Thymus (tissue), 11 donors: ENCODE data around the gene PRDM16. TPM values are rescaled to one million over a fixed set of nuclear protein-coding genes. Genes with fewer than 3 reads are reported as not detected.

Experiments used
- DNase-seq, 9 donors: peaks; one replicate each; pipeline ENCODE4 v3.0.0-alpha.2; 2013; ENCODE audit warnings: low spot score in 9 of 9, low read depth in 6 of 9, missing footprints in 1 of 9
- H3K27ac ChIP-seq, 2 donors: one replicate each; pipeline ENCODE4 v1.5.1; 2013; ENCODE audit warnings: control low read depth in 1 of 2, low read depth in 1 of 2, low read length in 1 of 2, mild to moderate bottlenecking in 1 of 2, moderate library complexity in 1 of 2
- H3K27me3 ChIP-seq, 2 donors: one replicate each; pipeline ENCODE4 v1.5.1; 2013; ENCODE audit warnings: low read length in 1 of 2; ENCODE audit not compliant: control insufficient read depth in 2 of 2, insufficient read depth in 1 of 2
- H3K36me3 ChIP-seq, 2 donors: one replicate each; pipeline ENCODE4 v1.5.1; 2013; ENCODE audit warnings: low read length in 1 of 2, mild to moderate bottlenecking in 1 of 2, moderate library complexity in 1 of 2; ENCODE audit not compliant: control insufficient read depth in 2 of 2, insufficient read depth in 2 of 2
- H3K4me1 ChIP-seq, 2 donors: one replicate each; pipeline ENCODE4 v1.5.1; 2013; ENCODE audit warnings: low read length in 2 of 2; ENCODE audit not compliant: control insufficient read depth in 2 of 2, insufficient read depth in 2 of 2
- H3K4me3 ChIP-seq, 2 donors: one replicate each; pipeline ENCODE4 v1.5.1; 2013; ENCODE audit warnings: low read length in 2 of 2, control low read depth in 1 of 2, mild to moderate bottlenecking in 1 of 2
- H3K9me3 ChIP-seq, 2 donors: one replicate each; pipeline ENCODE4 v1.5.1; 2013; ENCODE audit warnings: low read length in 1 of 2, mild to moderate bottlenecking in 1 of 2; ENCODE audit not compliant: control insufficient read depth in 2 of 2, insufficient read depth in 1 of 2
- WGBS: extraction: QIAGEN DNeasy Blood & Tissue Kit; methylation state at CpG from one replicate; pipeline ENCODE4 v1.1.7; 2013; 5-methylcytosine and 5-hydroxymethylcytosine counted together
- polyA plus RNA-seq: library from polyadenylated mRNA; stranded (reverse); fragments of 200-250 nt; gene quantifications from one replicate; pipeline ENCODE4 v1.2.3, GENCODE V29; 2013
- total RNA-seq: library from RNA; stranded (reverse); fragments of 120-200 nt; gene quantifications from one replicate; pipeline ENCODE4 v1.2.4, GENCODE V29; 2013
- donor health status: healthy.

The PRDM16 gene
- total and polyA plus RNA-seq, 2 donors, result 0.09 to 0.55 TPM

DNA sequence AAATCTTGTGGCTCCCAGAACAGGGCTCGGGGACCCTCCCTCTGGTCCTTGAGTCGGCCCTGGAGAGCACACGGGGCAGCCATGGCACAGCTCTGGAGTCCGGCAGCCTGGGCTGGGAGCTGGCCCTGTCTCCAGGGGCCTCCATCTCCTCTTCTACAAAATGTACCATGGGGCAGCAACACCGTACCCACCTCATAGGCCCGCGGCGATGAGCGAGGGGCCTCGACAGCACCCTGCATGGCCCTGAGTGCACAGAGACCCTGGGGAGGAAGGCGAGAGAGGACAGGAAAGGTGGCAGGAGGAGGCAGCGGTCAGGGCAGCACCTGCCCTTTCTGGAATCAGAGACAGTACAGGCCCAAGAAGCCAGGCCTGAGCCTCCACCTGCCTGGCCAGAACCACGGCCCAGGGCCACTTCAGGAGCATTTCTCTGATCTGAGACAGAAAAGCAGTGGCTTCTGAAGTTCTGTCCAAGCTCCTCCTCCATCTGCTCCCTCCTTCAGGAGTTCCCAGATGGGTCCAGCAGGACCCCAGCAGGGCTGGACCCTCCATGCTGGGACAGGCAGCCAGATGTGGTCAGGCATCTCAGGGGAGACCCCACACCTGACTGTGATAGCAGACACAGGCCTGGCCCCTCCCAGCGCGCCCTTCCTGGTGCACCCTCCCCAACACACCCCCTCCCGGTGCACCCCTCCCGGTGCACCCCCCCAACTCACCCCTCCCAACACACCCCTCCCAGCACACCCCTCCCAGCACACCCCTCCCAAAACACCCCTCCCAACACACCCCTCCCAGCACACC lies 309.6 kb downstream of the PRDM16 start:
- no peaks in the 10 kb centered on the region for H3K36me3 ChIP-seq
- 95% methylated on average over 17 of the region's 17 CpGs for WGBS
- H3K4me3 ChIP-seq, result no peak overlapping the region
- H3K27me3 ChIP-seq, result peaks cover 0 to 2% of the 10 kb centered on the region in 2 donors
- peaks cover 0 to 4% of the 10 kb centered on the region in 2 donors for H3K9me3 ChIP-seq
- no peak overlapping the region for H3K27ac ChIP-seq
- no peaks in the 10 kb centered on the region for H3K4me1 ChIP-seq
- no peak for DNase-seq

DNA sequence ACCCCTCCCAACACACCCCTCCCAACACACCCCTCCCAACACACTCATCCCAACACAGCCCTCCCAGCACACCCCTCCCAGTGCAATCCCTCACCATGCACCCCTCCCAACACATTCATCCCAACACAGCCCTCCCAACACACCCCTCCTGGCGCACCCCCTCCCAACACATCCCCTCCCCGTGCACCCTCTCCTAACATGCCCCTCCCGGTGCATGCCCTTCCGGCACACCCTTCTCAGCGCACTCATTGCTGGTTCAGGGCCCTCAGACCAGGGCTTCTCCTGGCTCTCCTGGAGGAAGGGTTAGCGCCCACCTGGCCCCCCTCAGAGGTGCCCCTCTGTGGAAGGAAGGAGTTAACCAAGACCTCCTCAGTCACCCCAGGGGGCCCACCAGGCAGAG lies 310.9 kb downstream of the PRDM16 start:
- 83% methylated on average over 6 of the region's 6 CpGs for WGBS
- no peak for DNase-seq
- H3K27me3 ChIP-seq, result peaks cover 0 to 2% of the 10 kb centered on the region in 2 donors
- H3K27ac ChIP-seq, result no peak overlapping the region
- peaks cover 0 to 4% of the 10 kb centered on the region in 2 donors for H3K9me3 ChIP-seq
- no peak overlapping the region for H3K4me3 ChIP-seq
- H3K4me1 ChIP-seq, result no peaks in the 10 kb centered on the region
- H3K36me3 ChIP-seq, result no peaks in the 10 kb centered on the region

DNA sequence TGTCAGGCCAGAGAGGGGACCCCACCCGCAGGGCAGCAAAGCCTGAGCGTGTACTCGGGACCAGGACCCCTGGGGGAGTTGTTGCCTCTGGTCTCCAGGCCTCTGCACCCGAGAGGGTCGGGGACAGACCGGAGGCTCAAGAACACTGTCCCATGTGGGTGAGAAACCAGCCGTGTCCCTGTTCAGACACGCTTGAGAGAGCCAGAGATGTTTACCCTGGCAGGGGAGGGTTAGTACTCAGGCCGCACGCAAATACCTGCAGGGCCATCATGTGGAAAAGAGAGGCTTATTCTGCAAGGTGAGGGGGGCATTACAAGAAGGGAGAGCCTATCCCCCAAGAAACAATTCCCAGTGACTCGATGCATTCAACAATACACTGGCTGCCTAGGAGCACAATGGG lies 311.5 kb downstream of the PRDM16 start:
- 94% methylated on average over 11 of the region's 11 CpGs for WGBS
- peaks cover 0 to under 1% of the 10 kb centered on the region in 2 donors for H3K27me3 ChIP-seq

DNA sequence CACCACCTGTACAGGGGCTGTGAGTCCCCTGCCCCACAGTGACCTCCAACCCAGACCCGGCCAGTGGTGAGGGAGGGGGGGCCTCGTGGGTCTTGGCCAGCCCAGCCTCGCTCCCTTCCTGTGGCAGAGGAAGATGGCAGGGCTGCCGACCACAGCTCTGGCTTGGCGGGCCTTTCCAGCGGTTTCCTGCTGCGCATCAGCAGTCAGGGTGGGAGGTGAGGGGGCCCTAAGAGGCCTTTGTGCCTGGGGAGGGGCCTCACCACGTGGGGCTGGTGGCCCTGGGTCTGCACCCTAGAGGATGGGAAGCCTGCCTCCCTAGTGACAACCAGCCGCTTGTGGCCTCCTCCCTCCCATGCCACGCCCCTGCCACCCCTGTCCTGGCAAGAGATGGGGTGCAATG lies 312.9 kb downstream of the PRDM16 start:
- no peak for DNase-seq
- Histone ChIP-seq H3K36me3 (no peaks in the 10 kb centered on the region), H3K4me3 (no peak overlapping the region), H3K9me3 (no peaks in the 10 kb centered on the region), H3K27me3 (no peaks in the 10 kb centered on the region), H3K27ac (no peak overlapping the region), H3K4me1 (no peaks in the 10 kb centered on the region)
- WGBS, result 24% methylated on average over 10 of the region's 10 CpGs

More for the DNA sequence above, 311.5 kb downstream of the PRDM16 start:
- Histone ChIP-seq H3K27ac (no peak overlapping the region), H3K36me3 (no peaks in the 10 kb centered on the region), H3K4me3 (no peak overlapping the region), H3K9me3 (no peaks in the 10 kb centered on the region), H3K4me1 (no peaks in the 10 kb centered on the region)
- DNase-seq, result no peak

DNA sequence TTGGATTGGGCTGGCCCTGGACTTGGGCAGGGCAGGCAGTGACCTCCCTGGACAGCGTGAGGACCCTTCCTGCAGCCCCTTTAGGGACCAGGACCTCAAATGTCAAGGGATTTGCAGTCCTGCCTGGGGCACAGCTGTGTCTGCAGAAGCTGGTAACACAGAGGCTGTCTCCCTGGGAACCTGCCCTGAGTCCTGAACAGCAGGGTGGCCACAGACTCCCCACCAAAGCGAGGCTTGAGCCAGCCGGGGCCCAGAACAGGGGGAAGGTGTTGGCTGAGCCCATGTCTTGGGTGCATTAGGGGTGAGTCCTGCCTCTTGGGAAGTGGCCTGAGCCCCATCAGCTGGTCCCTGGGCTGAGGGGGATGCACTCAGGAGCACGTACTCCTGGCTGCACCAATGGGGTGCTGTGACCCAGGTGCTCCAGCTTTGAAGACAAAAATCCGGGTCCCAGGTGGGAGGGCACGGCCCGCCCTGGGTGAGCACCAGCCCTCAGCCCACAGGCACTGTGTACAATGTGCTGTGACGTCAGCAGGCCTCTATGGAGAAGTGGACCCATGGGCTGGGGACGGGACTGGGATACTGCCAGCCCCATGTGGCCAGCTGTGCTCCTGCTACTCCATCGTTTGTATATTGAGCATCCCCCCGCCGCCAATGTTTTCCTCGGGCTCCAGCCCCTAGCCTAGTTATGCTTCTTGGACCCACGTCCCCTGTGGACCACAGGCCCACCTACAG lies 313.5 kb downstream of the PRDM16 start:
- peaks cover 0 to 2% of the 10 kb centered on the region in 2 donors for H3K27me3 ChIP-seq
- H3K27ac ChIP-seq, result no peak overlapping the region
- DNase-seq, result no peak
- no peaks in the 10 kb centered on the region for H3K4me1 ChIP-seq
- no peaks in the 10 kb centered on the region for H3K36me3 ChIP-seq
- WGBS, result 94% methylated on average over 14 of the region's 14 CpGs
- H3K4me3 ChIP-seq, result no peak overlapping the region
- no peaks in the 10 kb centered on the region for H3K9me3 ChIP-seq

DNA sequence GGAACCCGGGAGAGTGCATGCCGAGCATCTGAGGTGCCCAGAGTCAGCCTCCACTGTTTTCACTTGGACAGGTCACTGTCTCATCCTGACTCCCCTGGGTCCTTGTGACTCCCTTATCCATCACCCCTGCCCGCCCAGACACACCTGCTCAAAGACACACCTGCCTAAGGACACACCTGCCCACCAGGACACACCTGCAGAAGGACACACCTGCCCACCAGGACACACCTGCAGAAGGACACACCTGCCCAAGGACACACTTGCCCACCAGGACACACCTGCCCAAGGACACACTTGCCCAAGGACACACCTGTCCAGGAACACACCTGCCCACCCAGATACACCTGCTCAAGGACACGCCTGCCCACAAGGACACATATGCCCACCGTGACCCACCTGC lies 314.7 kb downstream of the PRDM16 start:
- DNase-seq, result no peak
- Histone ChIP-seq H3K4me3 (no peak overlapping the region), H3K27me3 (peaks cover 0 to 6% of the 10 kb centered on the region in 2 donors), H3K36me3 (no peaks in the 10 kb centered on the region), H3K9me3 (no peaks in the 10 kb centered on the region), H3K4me1 (no peaks in the 10 kb centered on the region), H3K27ac (no peak overlapping the region)
- 94% methylated on average over 5 of the region's 5 CpGs for WGBS

DNA sequence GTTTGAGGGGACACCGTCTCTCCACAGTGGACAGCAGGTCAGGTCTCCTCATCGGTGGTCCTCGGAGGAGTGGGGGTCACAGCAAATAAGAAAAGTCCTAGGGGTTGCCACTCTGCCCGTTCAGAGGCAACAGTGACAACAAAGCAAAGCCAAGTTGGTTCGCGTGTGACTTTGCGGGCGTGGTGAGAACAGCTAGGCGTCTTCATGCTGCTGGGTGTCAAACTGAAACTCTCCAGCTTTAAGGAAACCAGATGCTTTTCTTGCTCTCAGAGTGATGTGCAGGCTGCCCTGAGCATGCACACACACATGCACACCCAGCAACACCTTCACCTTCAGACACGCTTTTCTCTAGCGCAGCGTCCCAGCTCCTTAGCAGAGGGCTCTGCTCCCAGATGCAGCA lies 315.4 kb downstream of the PRDM16 start:
- H3K4me3 ChIP-seq, result no peak overlapping the region
- 88% methylated on average over 12 of the region's 12 CpGs for WGBS

DNA sequence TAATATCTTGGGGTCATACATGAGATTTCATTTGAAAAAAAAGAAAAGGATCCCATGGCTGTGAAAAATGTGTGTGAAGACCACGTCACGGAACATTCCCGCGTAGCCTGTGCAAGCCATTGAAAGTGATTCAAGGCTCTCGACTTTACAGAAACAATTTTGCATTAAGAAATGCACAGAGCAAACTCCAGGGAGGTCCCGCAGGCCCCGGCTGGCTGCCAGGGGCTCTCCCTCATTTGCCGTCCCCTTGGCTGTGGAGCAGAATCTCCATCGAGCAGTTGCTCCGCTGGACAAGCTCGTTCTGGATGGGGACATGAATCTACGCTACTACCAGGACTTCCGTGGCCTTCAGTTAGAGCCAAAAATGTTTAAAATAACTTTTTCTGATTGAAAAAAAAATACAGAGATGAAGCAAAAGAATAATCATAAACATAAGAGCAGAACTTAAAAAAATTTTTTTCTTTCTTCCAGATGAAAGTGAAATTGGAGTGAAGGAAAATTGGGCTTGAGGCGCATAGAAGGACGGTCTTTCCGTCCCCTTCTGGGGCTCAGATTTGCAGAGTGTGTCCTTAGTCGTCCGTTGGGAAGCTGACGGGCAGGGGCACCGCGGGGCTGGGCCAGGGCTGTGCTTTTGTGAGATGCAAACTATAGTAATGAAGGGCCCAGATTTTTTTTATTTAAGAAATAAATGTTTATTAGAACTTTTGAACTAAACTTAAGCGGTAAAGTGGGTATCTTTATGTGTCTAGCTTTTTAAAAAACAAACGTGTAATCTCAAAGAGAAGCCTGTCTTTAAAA lies 317.4 kb downstream of the PRDM16 start:
- no peaks in the 10 kb centered on the region for H3K36me3 ChIP-seq
- H3K4me3 ChIP-seq, result no peak overlapping the region
- H3K9me3 ChIP-seq, result no peaks in the 10 kb centered on the region
- peaks cover 0 to 22% of the 10 kb centered on the region in 2 donors for H3K27me3 ChIP-seq
- no peak overlapping the region for H3K27ac ChIP-seq
- WGBS, result 93% methylated on average over 23 of the region's 23 CpGs
- no peak for DNase-seq
- H3K4me1 ChIP-seq, result no peaks in the 10 kb centered on the region

More for the DNA sequence above, 315.4 kb downstream of the PRDM16 start:
- no peaks in the 10 kb centered on the region for H3K4me1 ChIP-seq
- H3K27ac ChIP-seq, result no peak overlapping the region
- DNase-seq, result no peak
- no peaks in the 10 kb centered on the region for H3K9me3 ChIP-seq
- peaks cover 0 to 10% of the 10 kb centered on the region in 2 donors for H3K27me3 ChIP-seq
- H3K36me3 ChIP-seq, result no peaks in the 10 kb centered on the region

DNA sequence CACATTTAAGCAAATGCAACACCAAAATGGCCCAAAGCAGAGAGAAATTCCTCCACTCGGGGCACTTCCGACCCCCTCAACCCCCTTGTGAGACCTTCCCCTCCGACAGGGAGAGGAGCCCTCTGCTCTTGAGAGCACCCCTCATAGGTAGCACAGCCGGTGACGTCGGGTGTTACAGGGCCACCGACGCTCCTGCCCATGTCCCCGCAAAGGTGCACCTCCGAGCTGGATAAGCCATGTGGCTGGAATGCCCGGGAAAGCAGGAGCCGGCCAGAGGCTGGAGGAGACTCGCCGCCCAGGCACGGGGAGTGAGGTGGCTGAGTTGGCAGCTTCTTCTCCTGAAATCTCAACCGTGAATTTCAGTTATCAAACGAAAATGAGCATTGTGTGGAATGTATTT lies 318.4 kb downstream of the PRDM16 start:
- Histone ChIP-seq H3K27me3 (peaks cover 9 to 32% of the 10 kb centered on the region in 2 donors), H3K27ac (no peak overlapping the region), H3K4me1 (no peaks in the 10 kb centered on the region), H3K9me3 (no peaks in the 10 kb centered on the region), H3K4me3 (no peak overlapping the region), H3K36me3 (no peaks in the 10 kb centered on the region)
- whole genome bisulfite sequencing, result 95% methylated on average over 17 of the region's 17 CpGs
- DNase-seq, result no peak
